Esophagus muscularis mucosa (tissue), 4 donors: ENCODE results near the gene MYZAP. TPM values are rescaled to one million over a fixed set of nuclear protein-coding genes. Genes with fewer than 3 reads are reported as not detected.

Experiments used
- DNase-seq: peaks from one replicate; pipeline ENCODE4 v3.0.0-alpha.2; 2017; ENCODE audit errors: extremely low spot score
- H3K27ac ChIP-seq, 4 donors: fragments of 200-600 bp; sonication (generic); replicated peaks in 1 of 4; 1 replicate in 3 of 4; 2 replicates in 1 of 4; pipeline ENCODE4 v1.5.1; 2016 to 2019; ENCODE audit warnings: mild to moderate bottlenecking in 1 of 4
- H3K27me3 ChIP-seq, 4 donors: fragments of 200-600 bp; sonication (generic); one replicate each; pipeline versions ENCODE4 v1.5.1 to v1.6.0; 2016 to 2019
- H3K36me3 ChIP-seq, 4 donors: fragments of 200-600 bp; sonication (generic); one replicate each; pipeline ENCODE4 v1.5.1; 2016 to 2019
- H3K4me1 ChIP-seq, 4 donors: fragments of 200-600 bp; sonication (generic); one replicate each; pipeline ENCODE4 v1.5.1; 2016 to 2019
- H3K4me3 ChIP-seq, 4 donors: fragments of 200-600 bp; sonication (generic); 1 replicate in 2 of 4; 2 replicates in 2 of 4; pipeline ENCODE4 v1.5.1; 2016 to 2019; ENCODE audit warnings: mild to moderate bottlenecking in 4 of 4, moderate library complexity in 1 of 4
- H3K9me3 ChIP-seq, 4 donors: fragments of 200-600 bp; sonication (generic); 1 replicate in 3 of 4; 2 replicates in 1 of 4; pipeline ENCODE4 v1.5.1; 2016 to 2019
- EP300 ChIP-seq: sonication (generic); formaldehyde crosslinking; IDR thresholded peaks from one replicate; pipeline ENCODE4 v1.6.1; 2017; ENCODE audit warnings: antibody characterized with exemption
- POLR2A ChIP-seq: fragments of 450-650 bp; IDR thresholded peaks from one replicate; pipeline ENCODE4 v1.6.1; 2017; ENCODE audit warnings: antibody characterized with exemption, moderate library complexity, mild to moderate bottlenecking, low read depth
- POLR2AphosphoS5 ChIP-seq, 2 donors: sonication (generic); formaldehyde crosslinking; IDR thresholded peaks; one replicate each; pipeline ENCODE4 v1.6.1; 2017; ENCODE audit warnings: antibody characterized with exemption in 2 of 2
- WGBS: methylation state at CpG from one replicate; pipeline ENCODE4 v1.1.5; 2018; 5-methylcytosine and 5-hydroxymethylcytosine counted together
- intact Hi-C: fragments of 100-400 bp; cut with DNase I; formaldehyde crosslinking; loops from one replicate; pipeline ENCODE4 v1.15.1; 2023
- total RNA-seq, 4 donors: library from RNA; depleted of rRNA; stranded (reverse); fragments of >200 nt; gene quantifications; one replicate each; pipeline versions ENCODE4 v1.1.0 to v1.2.1, GENCODE V29; 2016
- TF ChIP-seq, protein P1 (sequence below), 3 experiments: fragments of 200-600 bp in 2 of 3; fragments of 450-650 bp in 1 of 3; sonication (generic) in 2 of 3; IDR thresholded peaks; one replicate each; pipeline ENCODE4 v1.5.1; 2017 to 2019; ENCODE audit warnings: antibody characterized with exemption in 3 of 3, mild to moderate bottlenecking in 2 of 3, moderate library complexity in 1 of 3

The MYZAP gene
- total RNA-seq, 4 donors from 2014 or later: 192 to 274 (median 234) TPM

DNA sequence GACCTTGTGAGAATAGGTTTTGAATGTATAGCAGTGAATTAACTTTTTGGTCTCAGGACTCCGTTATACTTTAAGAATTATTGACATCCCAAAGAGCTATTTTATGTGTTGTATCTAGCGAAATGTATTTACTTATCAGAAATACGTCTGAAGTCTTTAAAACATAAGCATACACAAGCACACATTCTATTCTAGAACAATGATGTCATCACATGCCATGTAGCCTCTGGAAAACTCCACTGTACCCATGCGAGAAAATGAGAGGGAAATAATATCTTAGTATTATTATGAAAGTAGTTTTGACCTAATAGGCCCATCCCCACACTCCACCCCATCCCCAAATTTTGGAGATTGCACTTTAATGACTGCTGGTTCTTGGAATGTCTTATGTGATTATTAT lies 116.3 kb downstream of the MYZAP start:
- Histone ChIP-seq H3K27me3 (no peaks in the 10 kb centered on the region), H3K9me3 (no peaks in the 10 kb centered on the region), H3K4me1 (peaks cover 11 to 47% (median 41%) of the 10 kb centered on the region in 4 donors), H3K36me3 (peaks cover 31 to 43% (median 37%) of the 10 kb centered on the region in 4 donors), H3K27ac (peak overlapping the region; percentile 94 to 97 (median 96)), H3K4me3 (peak overlapping the region; percentile 73 to 95 (median 89))
- no peak for TF ChIP-seq POLR2A
- DNase-seq: no peak
- intact Hi-C loops: no loop called here
- WGBS: 54% methylated on average over 4 of the region's 4 CpGs

DNA sequence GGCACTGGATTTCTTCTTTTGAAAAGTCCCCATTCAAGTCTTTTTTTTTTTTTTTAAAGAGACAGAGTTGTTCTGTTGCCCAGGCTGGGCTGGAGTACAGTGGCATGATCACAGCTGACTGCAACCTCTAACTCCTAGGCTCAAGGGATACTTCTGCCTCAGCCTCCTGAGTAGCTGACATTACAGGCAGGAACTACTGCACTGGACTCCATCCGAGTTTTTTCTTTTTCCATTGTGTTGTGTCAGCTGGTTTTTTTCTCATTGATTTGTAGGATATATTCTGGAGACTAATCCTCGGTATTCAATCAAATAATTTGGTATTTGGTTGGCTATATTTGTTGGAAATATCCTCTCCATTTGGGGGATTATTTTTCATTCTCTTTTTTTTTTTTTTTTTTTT lies 126.6 kb downstream of the MYZAP start:
- H3K27ac ChIP-seq: no peak overlapping the region
- H3K4me1 ChIP-seq: peaks cover 0 to 4% (median 0%) of the 10 kb centered on the region in 4 donors
- no peaks in the 10 kb centered on the region for H3K27me3 ChIP-seq
- H3K4me3 ChIP-seq: no peak overlapping the region
- WGBS: 66% methylated on average over 2 of the region's 2 CpGs
- H3K36me3 ChIP-seq: peaks cover 9 to 50% (median 34%) of the 10 kb centered on the region in 4 donors
- intact Hi-C loops: no loop called here
- no peak for DNase-seq
- TF ChIP-seq, protein P1, sequence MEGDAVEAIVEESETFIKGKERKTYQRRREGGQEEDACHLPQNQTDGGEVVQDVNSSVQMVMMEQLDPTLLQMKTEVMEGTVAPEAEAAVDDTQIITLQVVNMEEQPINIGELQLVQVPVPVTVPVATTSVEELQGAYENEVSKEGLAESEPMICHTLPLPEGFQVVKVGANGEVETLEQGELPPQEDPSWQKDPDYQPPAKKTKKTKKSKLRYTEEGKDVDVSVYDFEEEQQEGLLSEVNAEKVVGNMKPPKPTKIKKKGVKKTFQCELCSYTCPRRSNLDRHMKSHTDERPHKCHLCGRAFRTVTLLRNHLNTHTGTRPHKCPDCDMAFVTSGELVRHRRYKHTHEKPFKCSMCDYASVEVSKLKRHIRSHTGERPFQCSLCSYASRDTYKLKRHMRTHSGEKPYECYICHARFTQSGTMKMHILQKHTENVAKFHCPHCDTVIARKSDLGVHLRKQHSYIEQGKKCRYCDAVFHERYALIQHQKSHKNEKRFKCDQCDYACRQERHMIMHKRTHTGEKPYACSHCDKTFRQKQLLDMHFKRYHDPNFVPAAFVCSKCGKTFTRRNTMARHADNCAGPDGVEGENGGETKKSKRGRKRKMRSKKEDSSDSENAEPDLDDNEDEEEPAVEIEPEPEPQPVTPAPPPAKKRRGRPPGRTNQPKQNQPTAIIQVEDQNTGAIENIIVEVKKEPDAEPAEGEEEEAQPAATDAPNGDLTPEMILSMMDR (IDR thresholded peaks at IDR 0.05): no peak
- TF ChIP-seq EP300 (no peak), POLR2AphosphoS5 (IDR thresholded peaks at IDR 0.05) (no peak), POLR2A (no peak)
- H3K9me3 ChIP-seq: no peaks in the 10 kb centered on the region

DNA sequence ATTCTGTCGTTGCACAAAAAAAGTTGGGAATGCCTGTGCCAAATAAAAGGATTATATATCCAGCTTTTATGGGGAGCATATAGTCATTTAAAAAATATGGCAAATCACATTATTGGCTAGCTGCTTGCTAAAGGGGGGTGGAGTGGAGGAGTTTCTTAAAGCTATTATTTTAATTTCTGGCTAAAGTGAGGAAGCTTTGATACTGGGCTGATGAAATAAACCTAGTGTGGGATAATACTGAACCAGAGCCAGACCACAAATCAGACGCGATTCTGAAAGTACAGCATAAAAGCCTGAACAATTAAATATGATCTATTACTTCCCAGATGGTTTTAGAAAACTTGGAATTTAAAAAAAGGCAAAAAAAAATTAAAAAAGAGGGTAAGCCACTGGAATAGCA lies 129.2 kb downstream of the MYZAP start:
- Histone ChIP-seq H3K27me3 (no peaks in the 10 kb centered on the region), H3K4me3 (no peak overlapping the region), H3K36me3 (peaks cover 0 to 25% (median 14%) of the 10 kb centered on the region in 4 donors), H3K9me3 (no peaks in the 10 kb centered on the region), H3K4me1 (no peaks in the 10 kb centered on the region), H3K27ac (no peak overlapping the region)
- WGBS: 54% methylated on average over 3 of the region's 3 CpGs
- DNase-seq: no peak
- TF ChIP-seq POLR2A (no peak), POLR2AphosphoS5 (IDR thresholded peaks at IDR 0.05) (no peak), EP300 (no peak)
- TF ChIP-seq, protein P1 (IDR thresholded peaks at IDR 0.05): no peak
- intact Hi-C loops: no loop called here

DNA sequence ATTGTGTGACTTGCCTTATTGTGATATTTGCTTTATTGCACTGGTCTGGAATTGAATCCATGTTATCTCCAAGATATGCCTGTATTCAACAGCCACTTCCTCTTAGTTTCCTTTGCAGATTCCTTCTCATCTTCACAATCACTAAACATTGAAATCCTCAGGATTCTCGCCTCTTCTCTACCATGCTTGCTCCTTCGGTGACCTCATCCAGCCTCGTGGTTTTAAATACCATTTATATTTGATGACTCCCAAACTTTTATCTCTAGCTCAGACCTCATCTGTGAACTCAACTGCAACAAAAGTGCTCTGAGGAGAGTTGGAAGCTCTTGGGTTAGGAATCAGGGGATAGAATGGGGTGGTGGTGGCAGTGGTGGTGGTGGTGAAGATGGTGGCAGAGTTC lies 134.7 kb downstream of the MYZAP start:
- no peak for DNase-seq
- Histone ChIP-seq H3K4me1 (no peaks in the 10 kb centered on the region), H3K9me3 (no peaks in the 10 kb centered on the region), H3K27ac (no peak overlapping the region), H3K4me3 (no peak overlapping the region), H3K36me3 (no peaks in the 10 kb centered on the region), H3K27me3 (no peaks in the 10 kb centered on the region)
- WGBS: 78% methylated on average over 3 of the region's 3 CpGs
- TF ChIP-seq POLR2AphosphoS5 (IDR thresholded peaks at IDR 0.05) (no peak), POLR2A (no peak), EP300 (no peak)
- TF ChIP-seq, protein P1 (IDR thresholded peaks at IDR 0.05): no peak
- intact Hi-C loops: no loop called here

DNA sequence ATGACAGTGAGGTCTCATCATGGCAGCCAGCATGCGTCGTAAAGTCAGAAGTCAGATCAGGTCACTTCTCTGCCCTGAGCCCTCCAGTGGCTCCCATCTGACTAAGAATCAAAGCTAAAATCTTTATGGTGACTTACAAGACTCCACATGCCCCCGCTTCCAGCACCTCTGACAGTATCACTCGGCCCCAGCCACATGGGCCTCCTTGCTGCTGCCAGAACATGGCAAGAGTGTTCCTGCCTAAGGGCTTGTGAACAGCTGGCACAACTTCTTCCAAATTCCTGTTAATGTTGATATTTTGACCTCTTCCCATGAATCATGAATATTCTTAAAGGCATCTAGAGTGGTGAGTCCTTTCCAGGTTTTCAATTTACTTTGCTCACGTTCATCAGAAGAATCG lies 135.3 kb downstream of the MYZAP start:
- DNase-seq: no peak
- TF ChIP-seq POLR2A: no peak
- no peak for TF ChIP-seq EP300
- TF ChIP-seq, protein P1 (IDR thresholded peaks at IDR 0.05): no peak
- TF ChIP-seq POLR2AphosphoS5 (IDR thresholded peaks at IDR 0.05): no peak
- H3K27ac ChIP-seq: no peak overlapping the region
- no peaks in the 10 kb centered on the region for H3K9me3 ChIP-seq
- intact Hi-C loops: no loop called here
- no peaks in the 10 kb centered on the region for H3K36me3 ChIP-seq
- no peaks in the 10 kb centered on the region for H3K4me1 ChIP-seq
- H3K27me3 ChIP-seq: no peaks in the 10 kb centered on the region
- 94% methylated on average over 6 of the region's 6 CpGs for WGBS
- no peak overlapping the region for H3K4me3 ChIP-seq
